GM18873 (cell line): Measurements from ENCODE around the gene GMPR.
"Not testable (repeated sequence)": the region's sequence is repeated elsewhere in the genome, so short reads cannot be mapped to it uniquely, and the experiment has no call there.

Source experiments
- ATAC-seq: cut with Tn5 transposase; IDR thresholded peaks from one replicate; pipeline ENCODE4 v1.9.1; 2021; ENCODE audit warnings: mild to moderate bottlenecking, moderate library complexity, moderate number of reproducible peaks; ENCODE audit not compliant: unreplicated experiment, low FRiP score

GMPR gene

GRCh38 chr6:16244446-16244845 is 6.1 kb downstream of the GMPR start:
- no peak for ATAC-seq

GRCh38 chr6:16244869-16245451 is 6.6 kb downstream of the GMPR start:
- no peak for ATAC-seq

GRCh38 chr6:16248271-16248853 is 10.0 kb downstream of the GMPR start:
- no peak for ATAC-seq

GRCh38 chr6:16249971-16250370 is 11.6 kb downstream of the GMPR start:
- ATAC-seq, result no peak

GRCh38 chr6:16251706-16252105 is 13.3 kb downstream of the GMPR start:
- no peak for ATAC-seq

- ATAC-seq, result no peak
Measured at GRCh38 chr6:16252686-16253299, 14.4 kb downstream of the GMPR start.

GRCh38 chr6:16253399-16254144 is 15.2 kb downstream of the GMPR start:
- ATAC-seq, result no peak

- no peak for ATAC-seq
Measured at GRCh38 chr6:16254535-16254934, 16.1 kb downstream of the GMPR start.

GRCh38 chr6:16256781-16257180 is 18.4 kb downstream of the GMPR start:
- no peak for ATAC-seq

- ATAC-seq, result no peak
Measured at GRCh38 chr6:16257999-16258708, 19.8 kb downstream of the GMPR start.

- no peak for ATAC-seq
Measured at GRCh38 chr6:16258709-16259075, 20.3 kb downstream of the GMPR start.

- ATAC-seq, result not testable (repeated sequence)
Measured at GRCh38 chr6:16259604-16260003, 21.2 kb downstream of the GMPR start.

GRCh38 chr6:16260602-16261001 is 22.2 kb downstream of the GMPR start:
- ATAC-seq, result not testable (repeated sequence)

GRCh38 chr6:16262773-16263172 is 24.4 kb downstream of the GMPR start:
- not testable (repeated sequence) for ATAC-seq

GRCh38 chr6:16263464-16264099 is 25.2 kb downstream of the GMPR start:
- not testable (repeated sequence) for ATAC-seq

- ATAC-seq, result no peak
Measured at GRCh38 chr6:16264785-16265184, 26.4 kb downstream of the GMPR start.

GRCh38 chr6:16265351-16266341 is 27.3 kb downstream of the GMPR start:
- ATAC-seq, result no peak

GRCh38 chr6:16267428-16268263 is 29.3 kb downstream of the GMPR start:
- no peak for ATAC-seq
